Superior temporal gyrus (tissue), 1 donor: ENCODE measurements around the gene ZCCHC3.
"Not testable (repeated sequence)": the region's sequence is repeated elsewhere in the genome, so short reads cannot be mapped to it uniquely, and the experiment has no call there.

Experiments
- DNase-seq: peaks from one replicate; pipeline ENCODE4 v3.0.0-alpha.2; 2016; ENCODE audit errors: extremely low spot score

ZCCHC3 gene

DNA sequence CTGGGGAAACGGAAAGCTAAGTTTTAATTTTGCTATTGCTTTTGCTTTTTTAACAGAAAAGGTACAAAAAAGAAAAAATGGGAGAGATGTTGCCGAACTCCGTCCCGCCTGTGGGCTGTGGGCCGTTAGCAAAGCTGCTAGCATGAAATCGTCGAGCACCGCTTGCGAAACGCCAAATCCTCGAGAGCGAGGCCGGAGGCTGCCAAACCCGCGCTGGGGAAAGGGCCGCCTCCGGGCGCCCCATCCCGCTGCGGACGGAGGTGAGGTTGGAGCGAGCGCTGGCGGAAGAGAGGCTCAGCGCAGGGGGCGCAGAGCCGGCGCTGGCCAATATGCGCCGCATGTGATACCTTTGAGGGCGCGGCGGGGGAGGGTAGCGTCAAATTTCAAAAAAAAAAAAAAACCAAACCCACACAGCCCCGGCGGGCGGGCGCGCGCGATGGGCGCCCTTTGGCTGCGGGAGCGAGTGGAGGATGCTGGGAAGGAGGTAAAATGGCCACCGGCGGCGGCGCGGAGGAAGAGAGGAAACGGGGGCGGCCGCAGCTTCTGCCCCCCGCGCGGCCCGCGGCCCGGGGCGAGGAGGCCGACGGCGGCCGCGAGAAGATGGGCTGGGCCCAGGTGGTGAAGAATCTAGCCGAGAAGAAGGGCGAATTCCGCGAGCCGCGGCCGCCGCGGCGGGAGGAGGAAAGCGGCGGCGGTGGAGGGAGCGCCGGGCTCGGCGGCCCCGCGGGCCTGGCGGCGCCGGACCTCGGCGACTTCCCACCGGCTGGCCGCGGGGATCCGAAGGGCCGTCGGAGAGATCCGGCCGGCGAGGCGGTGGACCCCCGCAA is at the start of gene ZCCHC3:
ZCCHC3 (plus strand) TSS at position 473 of the 827 bp plus-strand sequence; CDS start at position 490, 17 bp downstream.
- DNase-seq, result peak; percentile 77

DNA sequence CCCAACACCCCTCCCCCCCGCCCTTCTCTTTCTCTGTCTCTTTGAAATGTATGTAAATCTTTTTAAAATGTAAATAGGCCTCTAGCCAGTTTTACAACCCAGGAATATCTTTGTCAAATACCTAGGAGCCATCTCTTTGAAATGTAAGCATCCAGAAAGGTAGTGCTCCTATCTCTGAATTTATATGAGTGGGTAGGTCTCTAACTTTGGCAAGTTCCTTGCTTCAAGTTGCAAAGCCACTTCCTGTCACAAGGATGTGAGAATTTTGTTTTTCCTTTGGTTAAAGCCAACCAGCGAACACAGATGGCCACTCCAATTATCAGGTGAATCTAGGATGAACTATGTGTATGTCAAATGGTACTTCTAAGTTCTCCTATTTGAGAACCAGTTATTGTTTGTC is 46.0 kb upstream of the ZCCHC3 start:
- DNase-seq, result no peak

DNA sequence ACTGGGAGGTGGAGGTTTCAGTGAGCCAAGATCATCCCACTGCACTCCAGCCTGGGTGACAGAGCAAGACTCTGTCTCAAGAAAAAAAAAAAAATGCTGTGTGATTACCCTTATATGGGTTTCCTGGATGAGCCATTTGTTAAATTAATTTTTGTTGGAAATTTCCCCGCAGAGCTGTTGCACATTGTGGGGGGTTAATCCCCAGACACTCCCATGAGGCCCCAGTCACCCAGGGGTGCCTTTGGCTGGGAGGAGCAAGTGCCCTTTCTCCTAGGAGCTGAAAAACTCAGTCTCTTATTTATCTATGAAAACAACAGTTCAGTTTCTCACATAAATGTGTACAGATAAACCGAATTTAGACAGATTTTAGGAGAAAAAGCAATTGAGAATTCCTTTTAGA is 44.6 kb upstream of the ZCCHC3 start:
- no peak for DNase-seq

DNA sequence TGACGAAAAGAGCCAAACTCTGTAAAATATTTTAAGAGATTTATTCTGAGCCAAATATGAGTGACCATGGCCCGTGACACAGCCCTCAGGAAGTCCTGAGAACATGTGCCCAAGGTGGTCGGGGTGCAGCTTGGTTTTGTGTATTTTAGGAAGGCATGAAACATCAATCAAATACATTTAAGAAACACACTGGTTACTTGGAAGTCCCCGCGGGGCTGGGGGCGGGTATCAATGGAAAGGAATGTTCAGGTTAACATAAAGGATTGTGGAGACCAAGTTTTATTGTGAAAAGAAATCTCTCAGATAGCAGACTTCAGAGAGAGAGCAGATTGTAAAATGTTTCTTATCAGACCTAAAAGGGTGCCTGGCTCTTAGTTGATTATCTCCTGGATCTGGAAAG is 43.9 kb upstream of the ZCCHC3 start:
- DNase-seq, result not testable (repeated sequence)

- DNase-seq, result no peak
These were observed 40.0 kb upstream of the ZCCHC3 start, which contains the start of gene DEFB132 for GRCh38 chr20:257419-257818. TSS of gene DEFB132 (plus strand) at chr20:257724. CDS start at chr20:257779, 55 bp downstream.

DNA sequence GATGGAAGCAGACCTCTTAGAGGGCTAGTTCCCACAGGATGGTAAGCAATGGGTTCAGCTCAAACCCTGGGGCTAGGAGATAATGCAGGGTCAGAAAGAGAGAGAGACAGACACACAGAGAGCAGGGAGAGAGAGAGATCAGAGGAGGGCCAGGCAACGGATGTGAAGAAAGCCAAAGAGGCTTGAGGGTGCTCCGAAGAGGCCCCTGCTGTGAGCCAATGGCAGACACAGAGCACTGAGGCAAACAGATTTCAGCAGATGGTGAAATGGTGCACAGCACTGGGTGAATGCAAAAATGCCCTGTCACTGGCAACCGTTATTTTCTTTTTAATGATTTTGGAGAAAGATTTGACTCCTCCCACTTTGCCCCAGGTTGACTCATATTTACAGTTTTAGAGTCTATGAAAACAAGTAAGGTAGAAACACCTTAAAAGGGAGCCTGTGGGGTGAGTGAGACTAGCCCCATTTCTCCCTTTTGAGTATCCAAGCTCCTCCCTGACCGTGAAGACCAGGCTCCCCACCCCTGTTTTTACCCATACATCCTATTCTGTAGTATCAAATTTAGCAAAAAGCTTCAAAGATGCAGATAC is 39.0 kb upstream of the ZCCHC3 start:
- no peak for DNase-seq

- DNase-seq, result no peak
These were observed 38.4 kb upstream of the ZCCHC3 start for GRCh38 chr20:258963-259362.

DNA sequence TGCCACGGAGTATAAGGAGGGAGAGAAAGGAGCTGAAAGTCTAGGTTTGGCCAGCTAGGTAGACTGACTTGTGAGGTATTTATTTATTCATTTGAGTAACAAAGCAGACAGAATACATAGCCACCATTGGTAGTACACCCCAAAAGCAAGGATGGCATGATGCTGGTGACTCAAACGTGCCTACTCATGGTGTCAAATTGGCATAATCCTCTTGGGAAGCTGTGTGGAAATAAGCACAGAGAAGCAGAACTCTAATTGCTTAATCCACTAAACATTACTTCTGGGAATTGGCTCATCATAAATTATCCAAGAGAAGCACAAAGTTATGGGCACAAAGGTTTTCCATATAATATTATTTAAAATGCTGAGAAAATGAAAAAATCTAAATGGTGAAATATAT is 37.4 kb upstream of the ZCCHC3 start:
- no peak for DNase-seq

GRCh38 chr20:263701-264100 is 33.7 kb upstream of the ZCCHC3 start:
- no peak for DNase-seq

- peak; percentile 86 for DNase-seq
These were observed 30.5 kb upstream of the ZCCHC3 start for GRCh38 chr20:266596-267562.

DNA sequence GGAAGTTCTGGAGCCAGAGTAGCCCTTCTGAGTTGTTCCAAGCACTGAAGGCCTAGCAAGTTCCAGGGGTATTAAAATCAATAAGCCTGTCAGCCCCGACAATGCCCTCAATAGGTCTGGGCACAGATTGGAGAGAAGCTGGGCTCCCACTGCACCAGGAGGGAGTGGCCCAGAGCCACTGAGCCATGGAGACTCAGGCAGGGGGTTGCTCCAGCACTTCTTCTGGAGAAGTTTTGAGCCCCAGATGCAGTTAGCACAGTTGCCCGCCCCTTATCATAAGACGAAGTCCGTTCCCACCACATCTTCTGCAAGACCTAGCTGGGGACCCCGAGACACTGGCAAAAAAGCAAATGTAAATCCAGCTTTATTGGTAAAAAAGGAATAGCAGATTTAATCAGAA is 26.9 kb upstream of the ZCCHC3 start:
- DNase-seq, result no peak

GRCh38 chr20:271069-271468 is 26.3 kb upstream of the ZCCHC3 start:
- DNase-seq, result no peak

GRCh38 chr20:271528-271927 is 25.8 kb upstream of the ZCCHC3 start:
- DNase-seq, result no peak

DNA sequence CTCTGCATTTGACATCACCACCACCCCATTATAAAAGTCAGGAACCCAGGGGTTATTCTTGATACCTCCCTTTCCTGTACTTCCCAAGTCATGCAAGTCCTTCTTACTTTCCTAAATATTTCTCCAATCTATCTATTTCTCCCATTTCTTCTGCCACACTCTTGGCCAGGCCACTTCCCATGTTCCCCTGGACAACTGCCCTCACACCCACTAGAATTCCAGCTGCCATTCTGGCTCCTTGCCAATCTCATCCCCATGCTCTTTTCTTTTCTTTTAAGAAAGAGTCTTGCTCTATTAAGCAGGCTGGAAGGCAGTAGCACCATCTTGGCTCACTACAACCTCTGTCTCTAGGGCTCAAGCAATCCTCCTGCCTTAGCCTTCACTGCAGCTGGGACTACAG is 24.7 kb upstream of the ZCCHC3 start:
- DNase-seq, result no peak

GRCh38 chr20:273884-274283 is 23.5 kb upstream of the ZCCHC3 start:
- no peak for DNase-seq

DNA sequence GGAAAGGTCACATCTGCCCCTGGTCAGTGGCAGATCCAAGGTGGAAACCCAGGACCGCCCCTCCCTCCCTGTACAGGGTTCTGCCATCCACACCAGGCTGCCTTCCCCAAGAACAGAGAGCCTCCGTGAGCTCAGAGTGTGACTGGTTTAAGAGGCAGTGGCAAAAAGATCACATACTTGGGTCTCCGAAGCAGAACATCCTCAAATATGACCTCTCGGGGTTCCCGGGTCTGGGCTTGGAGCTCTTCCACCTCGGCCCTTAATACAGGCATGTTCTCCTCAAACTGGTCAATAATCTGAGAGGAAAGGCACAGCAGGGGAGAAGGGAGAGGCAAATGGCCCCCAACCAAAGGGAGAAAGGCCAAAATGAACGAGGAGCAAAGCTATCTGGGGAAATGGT is 21.6 kb upstream of the ZCCHC3 start:
- DNase-seq, result no peak

GRCh38 chr20:276620-277495 is 20.5 kb upstream of the ZCCHC3 start:
- DNase-seq, result no peak

- no peak for DNase-seq
These were observed 19.9 kb upstream of the ZCCHC3 start for GRCh38 chr20:277496-277781.

DNA sequence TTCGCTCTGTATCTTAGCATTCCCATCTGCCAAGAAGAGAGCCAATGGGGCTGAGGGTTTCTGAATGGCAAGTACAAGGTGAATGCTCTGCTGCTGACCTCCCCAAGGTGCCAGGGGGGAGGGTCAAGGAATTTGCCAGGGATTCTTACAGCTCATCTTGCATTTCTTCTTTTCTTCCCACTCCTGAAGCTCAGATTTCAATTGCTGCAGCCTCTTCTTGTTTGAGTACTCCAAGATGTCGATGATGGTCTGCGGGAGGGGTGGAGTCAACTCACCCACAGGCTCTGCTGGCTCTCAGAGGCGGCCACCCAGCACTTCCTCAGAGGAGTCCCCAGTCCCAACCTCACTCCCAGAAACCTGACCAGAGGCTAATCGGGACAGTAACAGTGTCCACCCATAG is 19.2 kb upstream of the ZCCHC3 start:
- DNase-seq, result no peak

DNA sequence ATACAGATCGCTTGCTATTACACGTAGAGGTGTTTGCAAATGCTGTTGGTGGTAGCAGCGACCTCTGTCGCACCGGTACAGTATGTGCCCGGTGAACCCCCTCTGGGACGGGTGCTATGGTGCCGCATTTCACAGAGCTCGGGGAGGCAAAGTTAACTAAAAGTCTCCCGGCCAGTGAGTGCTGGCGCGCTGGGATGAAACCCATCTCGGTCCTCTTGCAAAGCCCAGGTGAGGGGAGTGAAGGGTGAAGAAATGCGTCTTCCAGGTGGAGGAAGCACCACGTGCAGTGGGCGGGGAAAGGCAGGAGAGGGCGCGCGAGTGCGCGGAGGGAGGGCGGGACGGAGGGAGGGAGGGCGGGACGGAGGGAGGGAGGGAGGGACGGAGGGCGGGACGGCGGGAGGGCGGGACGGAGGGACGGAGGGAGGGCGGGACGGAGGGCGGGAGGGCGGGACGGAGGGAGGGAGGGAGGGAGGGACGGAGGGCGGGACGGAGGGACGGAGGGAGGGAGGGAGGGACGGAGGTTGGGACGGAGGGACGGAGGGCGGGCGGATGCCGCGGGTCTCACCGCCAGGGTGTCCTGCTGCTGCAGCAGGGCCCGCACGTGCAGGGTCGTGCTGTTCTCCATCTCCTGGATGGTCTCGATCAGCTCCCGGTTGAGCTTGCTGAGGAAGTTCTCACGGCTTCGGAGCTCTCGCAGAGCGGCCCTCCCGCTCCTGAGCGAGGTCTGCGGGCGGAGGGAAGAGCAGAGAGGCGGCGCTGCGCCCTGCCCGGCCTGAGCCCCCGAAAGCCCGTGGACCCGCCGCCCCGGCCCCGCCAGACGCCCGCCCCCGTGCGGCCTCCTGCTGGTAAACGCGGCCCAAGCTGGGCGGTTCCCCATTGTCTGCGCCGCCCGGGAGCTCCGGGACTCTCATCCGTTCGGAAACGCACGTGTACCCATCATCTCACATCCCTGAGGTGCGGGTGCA is 18.5 kb upstream of the ZCCHC3 start:
- no peak for DNase-seq
